K562 (cell line): ENCODE results near the gene PCDH9. TPM values are rescaled to one million over a fixed set of nuclear protein-coding genes. Genes with fewer than 3 reads are reported as not detected.

Experiments used
- ATAC-seq: fragments of 200-7000 bp; cut with Tn5 transposase; 3 replicates; pipeline ENCODE4 v1.9.1; 2020; ENCODE audit warnings: moderate library complexity
- BruUV-seq: library from RNA; stranded (reverse); fragments of 400-500 nt; replicated peaks from 2 replicates; lab custom pipeline; 2021; lab: Mats Ljungman, UMichigan
- CTCF ChIA-PET: fragments of 300-600 bp; formaldehyde crosslinking; extraction: SDS; loops from one replicate; lab custom pipeline; 2021; ENCODE audit warnings: low intra/inter-chr PET ratio; lab: Yijun Ruan, JAX
- POLR2A ChIA-PET: fragments of 300-600, 350-650 bp; sonication (Branson Sonifier 250); formaldehyde crosslinking; extraction: SDS; loops from one replicate; lab custom pipeline; 2021; ENCODE audit warnings: antibody characterized with exemption, inconsistent platforms; lab: Yijun Ruan, JAX
- DNase-seq, 4 experiments: peaks; one replicate each; pipeline versions ENCODE4 v3.0.0 to v3.0.0-alpha.2; 2011 to 2018; ENCODE audit warnings: low spot score in 3 of 4, mixed read lengths in 3 of 4; ENCODE audit errors: extremely low read depth in 1 of 4
- FAIRE-seq: peaks from 2 replicates; lab custom pipeline; 2011; peaks lifted over from hg19 to GRCh38; lab: Jason Lieb, UNC
- H2AFZ ChIP-seq: 2 replicates; pipeline ENCODE4 v1.6.0; 2011; ENCODE audit warnings: low read depth, low read length, control low read depth, inconsistent platforms
- H3K27ac ChIP-seq: fragments of 200-600 bp; 3 replicates; pipeline ENCODE4 v1.8.0; 2011; ENCODE audit warnings: low read depth, mild to moderate bottlenecking, control low read depth, inconsistent platforms, low read length, moderate library complexity, mixed read lengths; ENCODE audit errors: extremely low read depth
- H3K27me3 ChIP-seq, 2 experiments: fragments of 300-600 bp in 1 of 2; 2 replicates in 1 of 2; 3 replicates in 1 of 2; pipeline versions ENCODE4 v1.6.0 to v1.8.0; 2011; ENCODE audit warnings: inconsistent platforms in 2 of 2, low read length in 2 of 2, mild to moderate bottlenecking in 1 of 2, mixed read lengths in 1 of 2, moderate library complexity in 1 of 2; ENCODE audit not compliant: control insufficient read depth in 2 of 2, insufficient read depth in 2 of 2
- H3K36me3 ChIP-seq: fragments of 300-600 bp; 3 replicates; pipeline ENCODE4 v1.8.0; 2011; ENCODE audit warnings: mild to moderate bottlenecking, low read length, inconsistent platforms; ENCODE audit not compliant: control insufficient read depth, insufficient read depth
- H3K4me1 ChIP-seq, 2 experiments: fragments of 200-600 bp in 1 of 2; replicated peaks in 1 of 2; 2 replicates in 1 of 2; 3 replicates in 1 of 2; pipeline versions ENCODE4 v1.5.1 to v1.8.0; 2011; ENCODE audit warnings: inconsistent platforms in 2 of 2, low read length in 2 of 2, mild to moderate bottlenecking in 1 of 2, mixed read lengths in 1 of 2, moderate library complexity in 1 of 2; ENCODE audit not compliant: control insufficient read depth in 2 of 2, insufficient read depth in 2 of 2
- H3K4me2 ChIP-seq: 2 replicates; pipeline ENCODE4 v1.6.1; 2011; ENCODE audit warnings: low read length, control low read depth, inconsistent platforms, mixed read lengths; ENCODE audit not compliant: insufficient read depth
- H3K4me3 ChIP-seq: fragments of 200-600 bp; sonication (generic), shearing (Covaris generic); 2 replicates; pipeline ENCODE4 v1.5.1; 2016; ENCODE audit warnings: control low read depth, inconsistent platforms
- H3K79me2 ChIP-seq: fragments of 200-600 bp; 3 replicates; pipeline ENCODE4 v1.8.0; 2011; ENCODE audit warnings: low read length, inconsistent platforms; ENCODE audit not compliant: control insufficient read depth, insufficient read depth
- H3K9ac ChIP-seq, 2 experiments: 2 replicates each; pipeline versions ENCODE4 v1.6.0 to v1.6.1; 2011; ENCODE audit warnings: low read depth in 2 of 2, low read length in 2 of 2, control low read depth in 1 of 2, inconsistent platforms in 1 of 2, mild to moderate bottlenecking in 1 of 2, mixed read lengths in 1 of 2; ENCODE audit not compliant: insufficient read depth in 1 of 2
- H3K9me1 ChIP-seq: one replicate; pipeline ENCODE4 v1.6.0; 2011; ENCODE audit warnings: inconsistent platforms, mild to moderate bottlenecking, low read length, moderate library complexity; ENCODE audit not compliant: control insufficient read depth, insufficient read depth
- H3K9me3 ChIP-seq: replicated peaks from 2 replicates; pipeline ENCODE4 v1.5.1; 2011; ENCODE audit warnings: low read depth, low read length, inconsistent platforms; ENCODE audit not compliant: control insufficient read depth, insufficient read depth
- H4K20me1 ChIP-seq: replicated peaks from 2 replicates; pipeline ENCODE4 v1.6.1; 2011; ENCODE audit warnings: low read length, inconsistent platforms, mixed read lengths; ENCODE audit not compliant: control insufficient read depth, insufficient read depth
- ATF1 ChIP-seq, 2 experiments: fragments of 450-650 bp in 1 of 2; IDR thresholded peaks; 2 replicates each; pipeline ENCODE4 v1.6.1; 2016; ENCODE audit warnings: missing compliant biosample characterization in 1 of 2, missing genetic modification characterization in 1 of 2
- BMI1 ChIP-seq: fragments of 150-350 bp; IDR thresholded peaks from 2 replicates; pipeline ENCODE4 v1.6.1; 2014; ENCODE audit warnings: low read length
- CREM ChIP-seq: IDR thresholded peaks from 2 replicates; pipeline ENCODE4 v1.6.1; 2014; ENCODE audit warnings: antibody characterized with exemption, low read depth
- CTCF ChIP-seq, 3 experiments: IDR thresholded peaks in 2 of 3; conservative IDR thresholded peaks in 1 of 3; 2 replicates each; pipeline ENCODE4 v1.5.1; 2011 to 2012; ENCODE audit warnings: low read length in 3 of 3, mild to moderate bottlenecking in 3 of 3, control low read depth in 2 of 3, improper control_type of control experiment in 1 of 3, inconsistent platforms in 1 of 3, low read depth in 1 of 3, mixed read lengths in 1 of 3, moderate library complexity in 1 of 3; ENCODE audit not compliant: insufficient read depth in 2 of 3
- FOXK1 ChIP-seq: sonication (generic); formaldehyde crosslinking; IDR thresholded peaks from 2 replicates; pipeline ENCODE4 v1.8.0; 2022; ENCODE audit warnings: missing genetic modification reagents, mild to moderate bottlenecking, borderline replicate concordance
- GABPB1 ChIP-seq: sonication (generic); formaldehyde crosslinking; IDR thresholded peaks from 2 replicates; pipeline ENCODE4 v1.8.0; 2022; ENCODE audit warnings: mild to moderate bottlenecking, missing genetic modification reagents
- NFE2L1 ChIP-seq: fragments of 450-650 bp; IDR thresholded peaks from 2 replicates; pipeline ENCODE4 v1.6.1; 2016; ENCODE audit warnings: missing genetic modification characterization, low read depth, mild to moderate bottlenecking, missing compliant biosample characterization, moderate library complexity, borderline replicate concordance
- NR2F6 ChIP-seq: fragments of 450-650 bp; formaldehyde crosslinking; IDR thresholded peaks from 2 replicates; pipeline ENCODE4 v1.4.0; 2020; ENCODE audit warnings: mild to moderate bottlenecking
- NR4A1 ChIP-seq, 2 experiments: fragments of 250-450 bp in 1 of 2; fragments of 450-650 bp in 1 of 2; sonication (Bioruptor Pico) in 1 of 2; IDR thresholded peaks; 2 replicates each; pipeline versions ENCODE4 v1.4.0 to v1.6.1; 2016 to 2020; ENCODE audit warnings: mild to moderate bottlenecking in 2 of 2, missing compliant biosample characterization in 1 of 2, missing genetic modification characterization in 1 of 2, moderate library complexity in 1 of 2
- PCBP2 ChIP-seq: fragments of 200-400 bp; formaldehyde crosslinking; IDR thresholded peaks from 2 replicates; pipeline ENCODE4 v1.6.1; 2018; ENCODE audit warnings: low read length, low read depth, mild to moderate bottlenecking, moderate library complexity; ENCODE audit not compliant: poor library complexity, severe bottlenecking
- POLR2AphosphoS2 ChIP-seq: IDR thresholded peaks from 2 replicates; pipeline ENCODE4 v1.6.1; 2012; ENCODE audit warnings: low read length, improper control_type of control experiment
- SOX6 ChIP-seq: fragments of 450-650 bp; IDR thresholded peaks from 2 replicates; pipeline ENCODE4 v1.6.1; 2014; ENCODE audit warnings: mild to moderate bottlenecking
- XRCC3 ChIP-seq: fragments of 450-650 bp; IDR thresholded peaks from 2 replicates; pipeline ENCODE4 v1.6.1; 2017; ENCODE audit warnings: mild to moderate bottlenecking, moderate library complexity
- WGBS: fragments of 100-300 bp; shearing (Covaris generic); methylation state at CpG from one replicate; pipeline ENCODE4 v1.1.6; 2016; ENCODE audit warnings: low coverage, mixed read lengths; ENCODE audit not compliant: insufficient coverage; ENCODE audit errors: missing lambda C conversion rate; 5-methylcytosine and 5-hydroxymethylcytosine counted together
- in situ Hi-C: fragments of 300-500 bp; cut with MboI; formaldehyde crosslinking; loops from 4 replicates; pipeline ENCODE4 v1.15.0; 2018; ENCODE audit warnings: inconsistent platforms, mixed read lengths
- intact Hi-C: fragments of 100-400 bp; cut with micrococcal nuclease; formaldehyde crosslinking; loops from 2 replicates; pipeline ENCODE4 v1.14.2; 2022
- polyA plus RNA-seq, 8 experiments: library from polyadenylated mRNA; depleted of rRNA in 4 of 8; stranded (reverse) in 5 of 8; unstranded in 3 of 8; fragments of >200 nt; fragmentation: Nextera tagmentation in 2 of 8; fragmentation: Illumina TruSeq in 1 of 8; extraction: Ambion mirVana in 2 of 8; extraction: Trizol in 1 of 8; gene quantifications; 2 replicates each; pipeline versions ENCODE4 v1.2.1 to v1.2.3, GENCODE V29; 2011 to 2014; ENCODE audit warnings: inconsistent platforms in 1 of 8, missing spikeins in 1 of 8
- total RNA-seq, 7 experiments: library from RNA; depleted of rRNA in 6 of 7; stranded (reverse); fragments of >200 nt in 6 of 7; fragmentation: Illumina TruSeq in 2 of 7; extraction: Trizol in 2 of 7; gene quantifications; 2 replicates each; pipeline versions ENCODE4 v1.2.1 to v1.2.3, GENCODE V29; 2011 to 2021; ENCODE audit warnings: low replicate concordance in 1 of 7
- TF ChIP-seq, protein P1 (sequence below): fragments of 250-450 bp; sonication (Bioruptor Pico); IDR thresholded peaks from 2 replicates; pipeline ENCODE4 v1.4.0; 2020; ENCODE audit warnings: mild to moderate bottlenecking

PCDH9 gene
- total and polyA plus RNA-seq, 9 of the 15 experiments (the other 6 are each of a cell fraction or from before 2014, with no cell fraction given), result 1.1 to 6.7 (median 4.9) TPM

DNA sequence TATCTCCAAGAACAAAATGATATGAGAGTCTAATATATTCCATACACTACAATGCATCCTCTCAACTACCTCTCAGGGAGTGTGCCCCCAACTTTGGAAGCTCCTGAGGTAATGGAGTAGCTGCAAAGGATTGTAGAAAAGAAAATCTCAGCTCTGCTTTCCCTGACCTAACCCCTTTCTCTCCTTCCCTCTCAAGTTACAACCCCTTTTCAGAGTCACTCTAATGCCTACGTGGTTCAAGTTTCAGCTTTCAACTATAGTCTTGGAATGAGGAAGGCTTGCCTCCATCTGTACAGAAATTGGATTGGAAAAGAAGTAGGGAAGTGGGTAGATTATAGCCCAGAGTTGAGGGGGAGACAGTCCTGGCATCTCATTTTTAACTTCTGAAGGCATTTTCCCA lies 256.0 kb downstream of the PCDH9 start (continued):
- TF ChIP-seq CTCF (IDR thresholded peaks at IDR 0.05 in 2 of 3, conservative IDR thresholded peaks at IDR 0.05 in 1 of 3; ENCODE audit: insufficient read depth in 2 of 3, low read depth in 1 of 3, low read length in 3 of 3) (no peak), XRCC3 (no peak), POLR2AphosphoS2 (no peak), ATF1 (CRISPR knock-in tag; IDR thresholded peaks at IDR 0.05) (no peak), ATF1 (tag; IDR thresholded peaks at IDR 0.05) (no peak), CREM (no peak), SOX6 (no peak)

- no peak for FAIRE-seq
- DNase-seq, result no peak
- Histone ChIP-seq H4K20me1 (no peaks in the 10 kb centered on the region), H3K4me1 (no peaks in the 10 kb centered on the region), H3K9me1 (no peaks in the 10 kb centered on the region), H3K4me2 (no peak overlapping the region), H2AFZ (no peak overlapping the region), H3K36me3 (no peaks in the 10 kb centered on the region), H3K9ac (no peak overlapping the region), H3K79me2 (no peaks in the 10 kb centered on the region), H3K27me3 (no peaks in the 10 kb centered on the region), H3K9me3 (no peaks in the 10 kb centered on the region), H3K27ac (no peak overlapping the region), H3K4me3 (no peak overlapping the region)
- intact Hi-C loops, result no loop called here
- TF ChIP-seq GABPB1 (CRISPR knock-in tag) (no peak), NR2F6 (CRISPR knock-in tag) (no peak), FOXK1 (no peak), NR4A1 (CRISPR knock-in tag; IDR thresholded peaks at IDR 0.05) (no peak), NR4A1 (tag; IDR thresholded peaks at IDR 0.05) (no peak), PCBP2 (no peak), BMI1 (no peak), NFE2L1 (no peak)
- TF ChIP-seq, protein P1, sequence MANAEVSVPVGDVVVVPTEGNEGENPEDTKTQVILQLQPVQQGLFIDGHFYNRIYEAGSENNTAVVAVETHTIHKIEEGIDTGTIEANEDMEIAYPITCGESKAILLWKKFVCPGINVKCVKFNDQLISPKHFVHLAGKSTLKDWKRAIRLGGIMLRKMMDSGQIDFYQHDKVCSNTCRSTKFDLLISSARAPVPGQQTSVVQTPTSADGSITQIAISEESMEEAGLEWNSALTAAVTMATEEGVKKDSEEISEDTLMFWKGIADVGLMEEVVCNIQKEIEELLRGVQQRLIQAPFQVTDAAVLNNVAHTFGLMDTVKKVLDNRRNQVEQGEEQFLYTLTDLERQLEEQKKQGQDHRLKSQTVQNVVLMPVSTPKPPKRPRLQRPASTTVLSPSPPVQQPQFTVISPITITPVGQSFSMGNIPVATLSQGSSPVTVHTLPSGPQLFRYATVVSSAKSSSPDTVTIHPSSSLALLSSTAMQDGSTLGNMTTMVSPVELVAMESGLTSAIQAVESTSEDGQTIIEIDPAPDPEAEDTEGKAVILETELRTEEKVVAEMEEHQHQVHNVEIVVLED (CRISPR knock-in tag), result no peak
- no peak for ATAC-seq
- no TSS peak for BruUV-seq
- in situ Hi-C loops, result no loop called here
- CTCF ChIA-PET, result no interaction called here
- 69% methylated on average over 3 of the region's 3 CpGs for WGBS
- POLR2A ChIA-PET, result interaction anchor here (0.5 kb wide), 1 partner anchor 217 kb away, joined by 4 read pairs; no protein-coding TSS in a partner anchor
Observed at GRCh38 chr13:66972659-66973058, 257.5 kb downstream of the PCDH9 start.
